SIG-M5 treated with dmso at 0.1 percent for 504 hours (cell line): ENCODE results near the gene C11orf21.

Experiments
- DNase-seq: peaks from one replicate; lab custom pipeline; 2025; ENCODE audit not compliant: unreplicated experiment; lab: John Stamatoyannopoulos, UW

C11orf21 gene

DNA sequence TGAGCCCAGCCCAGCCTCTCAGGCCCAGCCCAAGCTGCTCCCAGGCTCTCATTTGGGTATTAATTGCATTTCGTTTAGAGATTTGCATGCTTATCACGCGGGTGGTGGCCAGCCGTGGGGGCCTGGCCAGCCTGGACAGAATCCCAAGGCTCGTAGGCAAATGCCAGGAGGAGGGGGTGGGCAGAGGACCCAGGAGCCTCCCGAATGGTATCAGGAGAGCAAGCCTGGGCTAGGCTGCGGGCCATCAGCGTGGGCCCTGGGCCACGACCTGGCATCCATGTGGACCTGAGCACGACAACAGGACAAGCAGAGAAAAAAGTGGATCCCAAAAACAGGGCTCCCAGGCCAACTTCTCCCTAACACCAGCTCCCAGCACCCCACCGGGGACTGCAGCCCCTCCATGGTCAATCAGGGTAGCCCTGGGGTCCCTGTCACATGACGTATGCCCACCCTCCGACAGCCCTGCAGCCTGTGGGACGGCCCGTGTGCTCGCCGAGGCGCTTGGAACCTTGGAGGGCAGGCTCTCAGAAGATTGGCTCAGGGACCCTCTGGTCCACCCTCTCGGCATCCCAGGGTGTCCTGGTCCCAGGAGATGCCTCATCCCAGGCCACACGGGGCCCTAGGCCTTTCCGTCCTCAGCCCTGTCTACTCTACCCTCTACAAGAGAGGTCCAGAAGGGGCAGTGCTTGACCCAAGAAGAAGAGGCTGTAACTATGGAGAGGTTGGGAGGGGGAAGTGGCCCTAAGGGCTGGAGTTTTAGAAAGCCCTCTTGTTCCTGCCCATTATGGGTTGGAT, 40.1 kb downstream of the C11orf21 start:
- no peak for DNase-seq

DNA sequence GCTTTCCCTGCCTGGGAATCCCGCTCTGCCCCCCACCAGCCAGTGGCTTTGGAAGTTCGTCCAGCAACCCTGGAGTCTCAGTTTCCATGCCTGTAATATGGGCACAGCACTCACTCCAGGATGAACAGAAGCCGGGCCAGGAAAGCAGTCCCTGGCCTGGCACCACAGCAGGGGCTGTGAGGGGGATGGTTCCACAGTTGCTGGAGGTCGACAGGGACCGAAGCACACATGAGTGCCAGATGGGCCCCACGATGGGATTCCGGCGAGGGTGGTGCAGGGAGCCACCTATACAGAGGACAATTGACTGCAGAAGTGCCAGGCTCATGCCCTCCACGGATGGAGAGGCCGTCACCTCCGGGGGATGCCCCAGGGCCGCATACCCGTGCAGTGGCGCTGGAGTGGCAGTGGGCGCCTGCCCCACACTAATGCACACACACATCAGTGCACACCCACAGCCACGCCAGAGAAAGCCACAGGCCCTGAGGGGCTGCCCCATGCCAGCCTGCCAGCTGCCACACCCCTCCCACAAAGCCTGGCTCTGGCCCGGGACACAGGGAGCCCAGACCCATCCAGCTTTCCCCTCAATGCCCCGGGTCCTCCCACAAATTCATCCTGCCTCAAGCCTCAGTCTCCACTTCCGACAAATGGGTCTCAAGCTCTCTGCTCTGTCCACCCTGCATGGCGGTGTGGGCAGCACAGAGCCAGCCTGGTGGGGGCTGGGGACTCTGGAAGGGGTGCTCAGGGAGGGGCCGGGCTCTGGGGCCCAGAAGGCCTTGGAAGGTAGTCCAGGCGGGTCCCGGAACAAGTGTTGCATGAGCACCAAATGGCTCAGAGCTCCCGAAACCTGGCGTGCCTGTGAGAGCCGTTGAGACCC, 41.0 kb downstream of the C11orf21 start:
- DNase-seq, result no peak

DNA sequence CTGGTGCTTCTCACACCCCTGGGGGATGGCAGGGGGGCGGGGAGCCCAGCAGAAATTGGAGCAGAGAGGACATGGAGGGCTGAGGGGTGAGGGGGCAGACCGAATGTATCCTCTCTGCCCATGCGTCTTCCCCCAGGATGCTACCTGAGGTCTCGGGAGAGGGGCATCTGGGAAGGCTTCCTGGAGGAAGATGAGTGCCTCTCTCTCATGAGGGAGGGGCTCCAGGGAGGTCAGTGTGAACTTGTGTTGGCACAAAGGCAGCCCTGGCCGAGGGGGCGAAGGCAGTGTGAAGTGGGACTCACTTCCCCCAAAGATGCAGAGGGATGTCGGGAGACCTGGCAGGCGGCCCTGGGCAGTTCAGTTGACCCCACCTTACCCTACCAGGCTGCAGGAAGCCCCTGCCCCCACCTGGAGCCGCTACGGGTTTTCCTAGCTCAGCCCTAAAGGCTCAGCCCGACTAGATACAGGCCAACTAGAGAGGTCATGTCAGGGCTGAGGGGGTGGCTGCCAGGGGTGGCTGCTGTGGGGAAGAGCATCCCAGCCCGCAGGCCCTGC, 41.7 kb downstream of the C11orf21 start:
- no peak for DNase-seq

DNA sequence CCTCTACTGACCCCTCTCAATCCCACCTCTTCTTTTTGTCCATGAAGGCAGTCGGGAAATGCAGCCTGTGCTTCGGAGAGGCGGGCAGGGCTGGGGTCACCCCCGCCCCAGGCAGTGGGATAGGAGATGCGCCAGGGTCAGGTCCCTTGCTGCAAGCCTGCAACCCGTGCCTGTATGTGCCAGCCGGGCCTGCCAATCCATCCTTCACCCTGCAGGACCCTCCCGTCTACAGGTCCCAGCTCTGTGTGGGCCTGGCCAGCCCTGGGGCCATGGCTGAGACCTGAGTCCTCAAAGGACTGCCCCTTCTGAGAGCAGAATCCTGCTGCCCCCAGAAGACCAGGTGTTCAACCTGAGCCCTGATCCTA, 42.3 kb downstream of the C11orf21 start:
- DNase-seq, result no peak

DNA sequence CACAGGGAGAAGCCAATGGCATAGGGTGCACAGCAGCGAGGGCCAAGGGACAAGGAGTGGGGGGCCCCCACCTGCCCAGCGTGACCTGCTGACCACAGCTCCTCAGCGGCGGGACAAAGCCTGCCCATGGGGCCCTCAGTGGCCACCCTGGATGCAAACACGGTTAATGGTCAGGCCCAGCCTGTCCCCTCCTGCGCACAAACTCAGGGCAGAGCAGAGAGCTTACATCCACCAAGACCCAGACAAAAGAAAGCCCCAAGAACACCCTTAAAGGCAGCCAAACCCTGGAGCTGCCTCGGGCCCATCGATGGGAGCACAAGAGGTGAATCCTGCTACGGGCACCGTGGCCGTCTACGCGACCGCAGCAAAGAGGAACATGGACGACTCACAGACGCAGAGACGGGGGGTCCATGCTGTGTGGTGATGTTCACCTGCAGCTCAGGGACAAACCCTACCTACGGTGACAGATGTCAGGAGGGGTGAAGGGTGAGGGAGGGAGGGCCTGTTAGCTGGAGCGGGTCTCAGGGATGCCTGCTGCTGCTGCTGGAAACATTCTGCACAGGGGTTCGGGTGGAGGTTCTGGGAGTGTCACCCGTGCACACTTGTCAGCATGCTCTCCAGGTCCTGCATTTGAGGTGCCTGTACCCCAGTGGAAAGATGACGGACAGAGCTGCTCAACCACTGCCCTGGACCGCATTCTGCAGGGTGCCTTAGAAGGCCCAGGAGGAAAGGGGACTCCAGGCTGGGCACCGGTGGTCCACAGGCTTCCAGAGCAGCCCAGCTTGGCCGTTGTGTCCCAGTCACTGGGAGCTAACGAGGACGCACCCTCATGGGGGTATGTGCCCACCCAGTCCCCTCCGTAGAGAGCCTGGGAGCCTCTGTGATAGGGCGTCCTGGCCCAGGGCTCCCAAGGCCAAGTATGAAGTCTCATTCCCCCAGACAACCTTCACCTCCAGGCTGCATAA, 42.9 kb downstream of the C11orf21 start:
- DNase-seq, result no peak

DNA sequence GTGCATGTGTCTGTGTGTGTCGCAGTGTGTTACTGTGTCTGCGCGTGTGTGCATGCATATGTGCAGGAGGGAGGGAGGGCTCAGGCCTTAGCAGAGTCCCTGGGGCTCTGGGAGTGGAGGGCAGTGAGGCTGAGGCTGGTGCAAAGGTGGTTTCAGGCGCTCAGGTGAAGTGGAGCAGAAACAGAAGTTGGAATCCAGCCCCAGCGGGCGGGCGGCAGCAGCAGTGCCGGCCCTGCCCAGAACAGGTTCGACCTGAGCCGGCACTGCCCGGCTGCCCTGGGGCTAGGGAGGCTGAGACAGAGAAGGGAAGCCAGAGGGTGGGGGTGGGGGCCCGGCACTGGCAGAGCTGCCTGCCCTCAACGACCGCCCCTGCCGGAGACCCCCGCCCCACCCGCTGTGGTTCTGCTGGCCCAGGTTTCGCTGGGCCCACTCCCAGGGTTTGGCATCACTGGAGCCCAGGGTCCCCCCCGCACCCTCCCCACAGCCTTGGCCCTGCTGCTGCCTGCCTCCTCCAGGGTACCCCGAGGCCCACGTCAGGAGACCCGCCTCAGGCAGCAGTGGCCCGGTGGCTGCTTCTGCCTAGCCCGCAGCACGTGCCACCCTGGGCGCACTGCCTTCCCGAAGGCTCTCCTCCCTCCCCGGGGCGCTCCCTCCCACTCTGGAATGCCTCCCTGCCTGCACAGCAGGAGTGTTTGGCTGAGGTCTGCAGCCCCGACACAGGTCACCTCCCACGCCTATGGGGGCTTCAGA, 44.6 kb downstream of the C11orf21 start:
- peak; percentile 21 for DNase-seq

DNA sequence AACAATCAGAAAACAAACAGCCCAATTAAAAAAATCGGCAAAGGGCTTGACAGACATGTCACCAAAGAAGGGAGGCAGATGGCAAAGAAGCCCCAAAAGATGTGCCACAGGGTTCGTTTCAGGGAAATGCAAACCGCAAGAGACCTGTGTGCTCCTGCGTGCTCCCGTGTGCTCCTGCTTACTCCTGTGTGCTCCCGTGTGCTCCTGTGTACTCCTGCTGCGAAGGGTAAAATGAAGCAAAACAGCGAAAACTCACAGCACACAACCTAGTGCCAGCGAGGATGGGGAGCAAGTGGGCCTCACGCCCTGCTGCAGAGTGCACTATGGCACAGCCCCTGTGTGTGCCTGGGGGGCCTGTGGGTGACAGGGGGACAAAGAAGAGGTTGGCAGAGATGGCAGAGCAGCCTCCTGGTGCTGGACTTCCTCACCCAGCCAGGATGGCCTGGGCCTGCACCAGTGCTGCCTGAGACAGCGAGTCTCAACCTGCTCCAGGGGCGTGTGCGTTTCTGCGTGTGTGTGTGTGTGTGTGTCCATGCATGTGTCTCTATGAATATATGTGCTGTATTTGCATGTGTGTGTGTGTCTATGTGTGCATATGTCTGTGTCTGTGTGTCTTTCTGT, 45.3 kb downstream of the C11orf21 start:
- no peak for DNase-seq

DNA sequence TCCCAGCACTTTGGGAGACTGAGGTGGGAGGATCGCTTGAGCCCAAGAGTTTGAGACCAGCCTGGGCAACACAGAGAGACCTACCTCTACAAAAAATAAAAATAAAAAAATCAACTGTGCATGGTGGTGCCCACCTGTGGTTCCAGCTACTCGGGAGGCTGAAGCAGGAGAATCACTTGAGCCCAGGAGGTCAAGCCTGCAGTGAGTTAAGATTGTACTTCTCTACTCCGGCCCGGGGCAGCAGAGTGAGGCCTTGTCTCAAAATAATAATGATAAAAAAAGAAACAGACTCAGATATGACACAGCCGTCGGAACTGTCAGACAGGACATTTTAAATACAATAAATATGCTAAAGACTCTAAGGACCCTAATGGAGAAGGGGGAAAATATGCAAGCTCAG, 49.7 kb downstream of the C11orf21 start:
- no peak for DNase-seq

DNA sequence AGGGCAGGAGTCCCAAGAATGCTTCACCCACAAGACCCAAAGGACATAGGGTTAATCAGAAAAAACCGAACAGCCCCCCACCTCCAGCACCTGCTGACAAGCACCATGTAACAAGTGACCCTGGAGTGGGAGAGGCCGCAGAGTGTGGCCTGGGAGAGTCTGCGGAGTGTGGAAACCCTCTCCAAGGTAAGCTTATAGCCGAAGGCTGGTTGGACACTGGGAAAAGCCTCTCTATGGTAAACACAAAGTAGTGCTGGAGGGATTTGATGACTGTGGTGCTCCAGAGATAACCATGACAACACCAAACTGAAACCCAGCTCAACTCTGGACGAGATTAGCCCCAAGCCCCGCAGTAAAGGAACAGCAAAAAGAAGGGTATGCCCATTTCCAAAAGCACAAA, 50.6 kb downstream of the C11orf21 start:
- no peak for DNase-seq

DNA sequence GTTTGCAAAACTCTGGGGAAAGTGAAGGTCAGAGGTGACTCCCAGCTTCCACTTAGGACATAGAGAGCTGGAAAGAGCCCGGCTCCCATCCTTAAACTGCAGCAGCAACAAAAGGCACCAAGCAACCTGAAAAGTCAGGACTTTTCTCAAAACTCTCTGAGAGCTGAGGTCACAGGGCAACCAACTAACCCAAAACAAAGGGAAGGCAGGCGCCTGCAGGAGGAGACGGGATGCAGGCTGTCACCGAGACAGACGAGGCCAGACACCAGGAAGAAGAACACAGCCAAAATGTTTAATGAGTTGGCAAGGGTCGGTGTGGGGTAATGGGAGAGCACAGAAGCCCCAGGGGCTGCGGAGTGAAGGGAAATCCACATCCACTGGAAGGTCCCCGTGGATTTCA, 51.2 kb downstream of the C11orf21 start:
- DNase-seq, result no peak

DNA sequence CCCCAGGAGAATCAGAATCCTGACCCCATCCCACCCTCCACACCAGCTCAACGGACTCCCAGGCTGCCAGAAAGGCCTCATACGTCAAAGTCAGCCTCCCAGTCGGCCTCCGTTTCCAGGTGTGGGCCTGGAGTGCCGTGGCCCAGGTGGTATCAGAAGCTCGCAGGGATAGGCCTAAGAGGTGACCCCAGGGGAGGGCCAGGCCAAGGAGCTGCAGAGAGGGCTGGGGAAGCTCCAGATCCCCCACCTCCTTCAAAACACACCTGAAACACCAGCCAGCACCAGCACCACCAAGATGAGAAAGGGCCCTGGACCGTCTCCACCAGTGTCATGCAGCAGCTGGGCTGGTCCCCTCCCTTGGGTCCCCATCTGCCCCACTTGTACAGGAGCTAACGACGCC, 51.7 kb downstream of the C11orf21 start:
- DNase-seq, result no peak

DNA sequence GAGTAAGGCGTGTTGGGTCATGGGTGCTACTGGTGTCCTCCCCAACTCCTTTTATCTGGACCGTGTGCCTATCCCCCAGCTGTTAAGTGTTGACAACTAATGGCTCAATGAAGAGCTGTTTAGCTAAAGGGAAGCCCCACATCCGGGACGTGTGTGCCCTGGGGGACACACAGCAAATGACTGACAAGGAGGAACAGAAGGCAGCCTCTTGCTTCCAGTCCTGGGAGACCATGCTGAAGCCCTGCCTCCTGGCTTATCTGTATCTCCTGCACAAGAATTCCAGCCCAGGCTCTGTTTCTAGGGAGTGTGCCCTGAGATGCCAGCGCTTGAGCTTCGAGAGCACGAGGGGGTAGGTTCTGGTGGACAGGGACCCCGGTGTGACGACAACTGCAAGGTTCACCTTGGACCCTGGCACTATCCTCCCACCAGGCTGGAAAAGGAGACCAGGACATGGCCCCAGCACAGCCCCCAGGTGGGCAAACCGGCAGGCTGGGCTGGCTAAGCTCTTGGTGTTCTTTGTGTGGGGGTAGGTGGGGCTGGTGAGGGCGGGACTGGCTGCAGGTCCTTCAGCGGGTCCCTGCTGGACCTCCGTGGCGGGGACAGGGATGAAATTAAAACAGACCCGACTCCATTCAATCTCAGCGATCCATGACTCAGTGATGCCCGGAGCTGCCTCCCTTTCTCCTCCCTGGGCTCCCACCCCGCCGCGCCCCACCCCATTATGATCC, 52.4 kb downstream of the C11orf21 start:
- DNase-seq, result no peak

DNA sequence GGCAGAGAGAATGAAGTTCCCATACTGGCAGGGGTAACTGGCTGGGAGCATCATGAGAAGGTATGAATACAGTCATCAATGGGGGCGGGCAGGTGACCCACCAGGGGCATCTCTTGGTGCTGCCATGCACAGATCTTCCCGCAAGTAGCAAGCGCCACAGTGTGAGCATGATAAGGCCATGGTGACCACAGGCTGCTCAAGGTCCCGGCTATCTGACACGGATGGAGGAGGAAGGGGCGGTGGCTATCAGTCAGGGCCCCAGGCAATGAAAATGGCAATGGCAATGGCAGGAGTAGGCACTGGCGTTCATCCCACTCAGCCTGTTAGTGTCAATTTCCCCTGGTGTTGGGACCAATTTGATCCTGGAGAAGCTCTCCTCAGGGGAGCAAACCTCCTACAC, 53.0 kb downstream of the C11orf21 start:
- no peak for DNase-seq

DNA sequence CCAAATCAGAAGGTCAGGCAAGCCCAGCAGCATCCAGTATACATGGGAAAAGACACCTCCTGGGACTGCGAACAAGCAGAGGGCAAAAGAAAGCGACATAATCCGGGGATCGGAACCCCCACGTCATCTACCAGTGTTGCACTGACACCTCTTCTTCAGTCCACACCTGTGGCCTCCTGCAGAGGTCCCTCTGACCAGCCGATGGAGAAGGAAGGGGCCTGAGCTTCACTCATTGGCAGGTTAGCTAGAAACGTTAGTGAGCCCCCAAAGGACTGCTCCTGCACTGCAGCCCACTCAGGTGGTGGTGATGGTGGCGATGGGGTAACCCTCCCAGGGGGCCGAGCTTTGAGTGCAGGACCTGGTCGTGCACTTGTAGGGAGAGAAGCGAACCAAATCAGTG, 53.5 kb downstream of the C11orf21 start:
- no peak for DNase-seq

DNA sequence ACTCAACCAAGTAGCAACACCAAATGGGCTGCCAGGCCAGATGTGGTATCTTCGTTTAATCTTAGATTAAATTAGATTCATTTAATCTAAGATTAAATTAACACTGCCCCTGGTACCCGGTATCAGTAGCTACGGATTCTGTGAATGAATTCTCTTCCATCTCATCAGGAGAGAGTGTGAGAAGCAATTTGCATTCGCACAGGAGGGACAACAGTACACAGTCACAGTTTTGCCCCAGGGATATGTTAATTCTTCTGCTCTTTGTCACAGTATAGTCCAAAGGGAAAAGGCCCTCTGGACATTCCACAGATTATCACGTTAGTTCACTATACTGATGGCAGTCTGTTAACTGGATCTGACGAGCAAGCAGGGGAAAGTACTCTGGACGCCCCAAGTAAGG, 54.2 kb downstream of the C11orf21 start:
- no peak for DNase-seq
